GM18502 (cell line): ENCODE data around the gene SASH3.

ENCODE experiments used
- ATAC-seq: cut with Tn5 transposase; IDR thresholded peaks from one replicate; pipeline ENCODE4 v1.9.1; 2021; ENCODE audit warnings: mild to moderate bottlenecking; ENCODE audit not compliant: unreplicated experiment, poor library complexity

SASH3 gene

DNA sequence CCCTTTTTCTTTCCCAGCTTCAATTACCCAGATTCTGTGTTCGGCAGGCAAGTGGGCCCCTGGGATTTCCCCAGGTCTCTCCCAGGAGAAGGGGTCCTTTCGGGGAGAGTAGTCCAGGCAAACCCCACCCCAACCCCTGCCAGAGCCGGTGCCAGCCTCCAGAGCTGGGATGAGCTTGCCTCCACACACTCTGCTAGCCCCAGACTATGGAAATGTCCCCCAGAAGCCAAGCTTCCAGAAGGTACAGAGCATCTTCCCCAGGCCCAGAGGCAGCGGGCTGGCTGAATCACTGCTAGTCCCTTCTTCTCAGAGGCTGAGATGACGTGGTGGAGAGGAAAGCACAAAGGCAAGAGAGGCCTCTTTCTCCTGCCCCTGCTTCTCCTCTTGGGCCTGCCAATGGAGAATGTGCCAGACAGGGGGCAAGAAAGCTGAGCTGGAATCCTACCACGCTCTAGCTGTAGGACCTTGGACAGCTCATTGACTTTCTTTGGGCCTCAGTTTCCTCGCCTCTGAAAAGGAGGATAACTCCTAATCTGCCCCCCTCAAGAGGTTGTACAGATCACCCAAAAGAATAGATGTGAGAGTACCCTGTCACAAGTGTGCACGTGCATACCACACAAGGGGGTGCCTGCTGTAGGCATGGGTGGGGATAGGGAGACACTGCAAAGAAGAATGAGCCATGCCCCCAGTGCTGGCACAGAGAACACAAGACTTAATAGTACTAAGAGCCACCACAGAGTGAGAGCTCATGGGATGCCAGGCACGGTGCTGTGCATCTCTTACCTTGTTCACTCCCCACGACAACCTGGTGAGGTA, 2.1 kb downstream of the SASH3 start:
- no peak for ATAC-seq

- no peak for ATAC-seq
Measured at GRCh38 chrX:129782706-129783105, 3.0 kb downstream of the SASH3 start.

- ATAC-seq = no peak
Measured at GRCh38 chrX:129783291-129783713, 3.6 kb downstream of the SASH3 start.

GRCh38 chrX:129784371-129784770, 4.6 kb downstream of the SASH3 start:
- ATAC-seq = no peak

DNA sequence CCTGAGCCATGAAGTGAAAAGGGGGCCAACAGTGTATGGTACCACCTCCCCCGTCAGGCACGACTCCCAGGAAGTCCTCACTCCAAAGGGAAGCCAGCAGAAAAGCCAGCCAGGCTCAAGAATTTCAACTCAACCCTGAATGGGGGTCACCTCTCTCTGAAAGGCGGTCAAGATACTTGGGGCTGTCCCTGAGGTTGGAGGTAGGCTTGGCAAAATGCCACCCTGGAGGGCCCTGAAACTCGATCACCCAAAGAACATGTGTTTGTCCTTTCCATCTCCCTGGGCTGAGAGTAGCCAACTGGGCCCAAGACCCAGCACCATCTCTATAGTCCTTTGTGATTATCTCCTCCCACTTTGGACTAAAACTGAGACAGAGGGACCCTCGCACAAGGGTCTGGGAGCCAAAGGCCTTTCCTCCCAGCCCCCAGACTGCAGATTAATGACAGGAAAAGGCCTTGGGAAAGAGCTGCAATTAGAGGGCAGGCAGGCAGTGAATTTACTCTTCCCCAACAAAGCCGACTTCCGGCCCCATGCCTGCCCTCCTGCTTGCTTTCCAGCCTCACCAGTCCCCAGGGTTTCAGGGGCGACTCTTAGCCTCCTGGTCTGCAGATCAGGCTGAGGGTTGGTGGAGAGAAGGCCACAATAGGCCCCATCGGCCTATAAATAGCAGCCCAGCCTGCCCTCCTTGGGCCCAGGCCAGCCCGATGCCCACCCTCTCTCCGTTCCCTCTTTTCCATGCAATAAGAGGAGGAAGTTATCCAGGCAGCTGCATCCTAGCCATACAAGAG, 5.6 kb downstream of the SASH3 start:
- no peak for ATAC-seq

GRCh38 chrX:129786210-129786651, 6.5 kb downstream of the SASH3 start:
- peak; percentile 83 for ATAC-seq

DNA sequence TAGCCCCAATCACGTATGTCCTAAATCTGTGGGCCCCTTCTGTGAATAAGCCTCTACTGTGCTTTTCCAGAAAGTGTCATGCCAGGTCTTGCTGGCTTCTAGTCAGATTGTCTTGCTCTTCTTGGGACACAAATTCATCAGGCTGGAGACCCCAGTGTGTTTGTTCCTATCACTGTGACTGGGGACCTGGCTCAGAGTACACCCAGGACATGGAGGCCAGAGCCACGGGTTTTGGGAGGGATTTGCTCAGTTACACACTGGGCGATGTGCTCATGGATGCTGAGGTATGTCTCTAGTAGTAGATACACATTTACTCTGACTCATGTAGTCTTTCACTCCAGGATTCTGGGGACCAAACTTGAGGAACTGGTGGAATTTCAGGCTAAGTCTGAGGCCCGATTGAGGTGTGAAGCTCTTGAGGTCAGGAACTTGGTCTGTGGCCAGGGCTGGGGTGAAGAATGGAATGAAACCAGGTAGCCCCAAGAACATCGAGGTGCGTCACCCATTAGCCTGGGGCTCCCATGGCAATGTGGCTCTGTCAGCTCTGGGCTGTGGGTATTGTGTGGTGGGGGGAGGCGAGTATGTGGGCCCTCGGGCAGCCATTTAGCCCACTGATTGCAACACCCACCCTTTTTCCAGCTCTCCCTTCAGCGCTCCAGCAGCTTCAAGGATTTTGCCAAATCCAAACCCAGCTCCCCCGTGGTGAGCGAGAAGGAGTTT, 7.7 kb downstream of the SASH3 start:
- ATAC-seq = no peak

DNA sequence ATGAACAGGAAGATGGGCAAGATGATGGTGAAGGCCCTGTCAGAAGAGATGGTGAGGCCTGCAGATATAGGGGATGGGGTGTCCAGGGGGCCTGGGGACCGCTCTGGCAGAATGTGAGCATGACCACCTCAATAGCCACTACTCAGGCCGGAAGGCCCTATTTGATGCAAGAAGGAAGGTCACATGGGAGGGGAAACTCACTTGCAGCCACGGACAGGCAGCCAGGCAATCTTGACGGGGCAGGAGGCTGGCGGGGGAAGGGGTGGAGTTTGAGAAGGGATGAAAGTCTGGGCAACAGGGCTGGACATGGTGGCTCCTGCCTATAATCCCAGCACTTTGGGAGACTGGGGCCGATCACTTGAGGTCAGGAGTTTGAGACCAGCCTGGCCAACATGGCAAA, 8.8 kb downstream of the SASH3 start:
- ATAC-seq = no peak

DNA sequence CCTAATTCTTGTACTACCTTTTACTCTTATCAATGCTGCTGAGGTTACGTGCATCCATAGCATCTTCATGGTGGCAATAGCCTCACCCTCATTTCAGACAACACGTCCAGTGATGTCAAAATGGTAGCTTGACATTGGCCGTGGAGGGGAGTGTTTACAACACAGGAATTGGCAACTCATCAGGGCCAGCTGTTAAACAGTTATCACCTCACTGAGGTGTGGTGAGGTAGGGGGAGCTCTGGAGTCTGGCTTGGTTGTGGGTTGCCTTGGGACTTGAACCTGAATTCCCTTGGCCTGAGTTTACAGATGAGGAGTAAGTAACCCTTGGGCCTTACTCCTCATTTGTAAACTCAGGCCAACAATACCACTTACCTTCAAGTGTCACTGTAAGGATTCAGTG, 10.4 kb downstream of the SASH3 start:
- ATAC-seq = no peak

- no peak for ATAC-seq
Measured at GRCh38 chrX:129790808-129791207, 11.1 kb downstream of the SASH3 start.

DNA sequence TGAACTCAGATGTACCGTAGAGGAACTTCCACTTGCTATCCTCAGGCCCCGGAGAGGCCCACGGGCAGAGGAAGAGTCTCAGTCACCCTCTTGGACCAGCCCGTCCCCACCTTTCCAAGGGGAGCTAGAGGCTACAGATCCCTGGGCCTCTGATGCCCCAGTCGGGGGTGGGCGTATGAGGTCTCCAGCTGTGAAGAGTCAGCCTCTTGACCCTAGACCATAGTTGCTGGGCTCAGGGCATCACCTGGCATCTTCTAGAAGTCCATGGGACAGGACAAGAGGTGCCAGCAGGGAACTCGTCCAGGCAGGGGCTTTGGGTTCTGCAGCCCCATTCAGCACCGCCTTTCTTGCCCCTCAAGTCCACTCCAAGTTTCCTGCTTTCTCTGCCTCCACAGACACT, 11.6 kb downstream of the SASH3 start:
- ATAC-seq = no peak

DNA sequence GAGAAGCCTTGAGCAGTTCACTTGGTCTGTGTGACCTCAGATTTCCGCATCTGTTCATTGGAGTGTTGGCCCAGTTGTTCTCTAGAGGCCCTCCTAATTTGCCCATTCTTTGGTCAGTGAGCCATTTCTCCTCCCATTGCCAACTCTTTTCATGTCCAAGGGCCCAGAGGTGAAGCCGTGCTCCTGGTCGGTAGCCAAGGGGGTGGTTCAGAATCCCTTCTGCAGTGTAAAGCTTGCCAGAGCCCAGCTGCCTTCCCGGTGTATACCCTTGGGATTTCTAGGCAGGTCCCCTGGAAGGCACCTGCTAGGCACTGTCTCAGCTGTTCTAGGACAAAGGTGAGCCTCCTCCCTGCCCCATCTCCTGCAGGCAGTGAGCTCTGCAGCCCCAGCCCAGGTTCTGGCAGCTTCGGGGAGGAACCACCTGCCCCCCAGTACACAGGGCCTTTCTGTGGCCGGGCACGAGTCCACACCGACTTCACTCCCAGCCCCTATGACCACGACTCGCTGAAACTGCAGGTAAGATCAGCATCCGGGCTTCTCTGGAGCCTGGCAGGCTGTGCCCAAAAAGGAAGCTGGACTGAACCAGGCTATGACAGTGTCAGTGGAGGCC, 12.3 kb downstream of the SASH3 start:
- ATAC-seq = no peak

GRCh38 chrX:129792586-129793291, 13.0 kb downstream of the SASH3 start:
- no peak for ATAC-seq

DNA sequence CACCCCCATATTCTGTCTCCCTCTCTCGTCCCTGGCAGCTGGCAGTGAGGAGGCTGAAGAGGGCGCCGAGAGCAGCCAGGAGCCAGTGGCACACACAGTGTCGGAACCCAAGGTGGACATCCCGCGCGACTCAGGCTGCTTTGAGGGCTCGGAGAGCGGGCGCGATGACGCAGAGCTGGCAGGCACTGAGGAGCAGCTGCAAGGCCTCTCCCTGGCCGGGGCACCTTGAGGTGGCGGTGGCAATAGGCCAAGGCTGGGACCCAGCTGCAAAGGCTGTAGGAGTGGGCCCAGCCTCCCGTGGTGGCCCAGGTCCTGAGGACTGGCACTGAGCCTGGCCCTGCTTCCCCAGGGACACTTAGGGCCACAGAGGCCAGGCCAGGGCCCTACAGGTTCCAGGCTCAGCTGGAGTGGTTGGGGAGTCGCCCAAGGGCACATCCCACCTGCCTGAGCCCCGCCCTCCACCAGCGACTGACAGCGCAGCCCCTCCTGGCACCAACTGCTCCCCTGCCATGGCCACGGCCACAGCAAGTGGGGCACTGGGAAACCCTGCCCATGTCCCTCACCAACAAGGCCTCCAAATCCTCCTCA, 13.9 kb downstream of the SASH3 start:
- ATAC-seq = no peak

DNA sequence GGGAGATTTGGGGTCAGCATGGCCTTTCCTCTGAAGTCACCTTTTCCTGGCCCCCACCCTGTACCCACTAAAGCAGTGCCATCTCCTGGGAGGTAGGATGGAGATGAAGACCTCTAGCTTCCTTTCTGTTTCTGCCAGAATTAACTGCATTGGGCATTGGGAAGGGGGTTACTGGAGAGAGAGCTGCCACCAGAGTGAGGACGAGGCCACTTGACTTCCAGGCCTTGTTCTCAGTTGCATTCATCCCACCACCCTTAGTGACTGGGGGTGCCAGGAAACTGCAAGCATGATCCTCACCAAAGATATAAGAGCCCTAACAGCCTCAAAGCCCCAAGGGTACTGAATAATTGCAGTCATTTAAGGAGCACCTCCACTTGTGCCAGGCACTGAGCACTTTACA, 15.8 kb downstream of the SASH3 start:
- ATAC-seq = no peak

DNA sequence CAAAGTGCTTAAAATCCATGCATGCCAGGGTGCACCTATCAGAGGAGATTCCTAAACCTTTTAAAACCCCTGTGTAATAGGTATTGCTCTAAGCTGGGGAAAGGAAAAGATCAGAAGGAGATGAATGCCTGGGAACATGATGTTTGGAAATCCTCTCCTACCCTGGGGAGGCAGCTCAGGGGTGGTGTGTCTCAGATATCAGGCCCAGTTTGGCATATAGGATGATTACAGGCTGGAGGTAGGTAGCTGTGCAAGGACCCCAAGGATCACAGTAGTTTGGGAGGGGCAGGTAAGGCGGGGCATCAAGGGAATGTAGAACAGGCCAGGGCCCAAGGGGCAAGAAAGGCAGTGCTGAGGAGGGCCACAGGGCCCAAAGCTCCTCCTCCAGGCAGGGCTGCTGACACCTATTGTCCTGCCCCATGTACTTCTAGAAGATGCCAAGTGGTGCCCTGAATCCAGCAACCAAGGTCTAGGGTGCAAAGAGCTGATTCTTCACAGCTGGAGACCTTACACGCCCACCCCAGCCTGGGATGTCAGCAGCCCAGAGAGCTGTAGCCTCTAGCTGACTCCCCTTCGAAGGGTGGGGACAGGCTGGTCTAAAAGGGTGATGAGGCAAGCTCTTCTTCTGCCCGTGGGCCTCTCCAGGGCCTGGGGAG, 17.6 kb downstream of the SASH3 start:
- no peak for ATAC-seq

DNA sequence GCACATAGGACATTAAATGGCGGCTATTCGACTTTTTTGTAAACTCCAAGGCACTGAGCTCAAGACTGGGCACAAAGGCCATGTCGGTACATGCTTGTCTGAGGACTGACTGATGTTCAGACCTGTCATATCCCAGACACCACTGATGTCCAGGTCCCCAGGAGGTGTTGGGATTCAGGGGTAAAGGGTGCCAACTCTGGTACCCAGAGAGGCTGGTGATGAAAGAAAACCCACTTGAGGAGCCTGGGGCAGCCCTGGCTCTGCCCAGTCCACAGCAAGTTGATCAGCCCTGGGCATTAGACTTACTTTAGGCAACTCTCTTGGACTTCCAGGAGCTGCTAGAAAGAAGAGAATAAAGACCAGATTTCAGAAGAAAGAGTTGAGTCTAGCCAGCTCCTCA, 18.7 kb downstream of the SASH3 start:
- ATAC-seq = no peak

DNA sequence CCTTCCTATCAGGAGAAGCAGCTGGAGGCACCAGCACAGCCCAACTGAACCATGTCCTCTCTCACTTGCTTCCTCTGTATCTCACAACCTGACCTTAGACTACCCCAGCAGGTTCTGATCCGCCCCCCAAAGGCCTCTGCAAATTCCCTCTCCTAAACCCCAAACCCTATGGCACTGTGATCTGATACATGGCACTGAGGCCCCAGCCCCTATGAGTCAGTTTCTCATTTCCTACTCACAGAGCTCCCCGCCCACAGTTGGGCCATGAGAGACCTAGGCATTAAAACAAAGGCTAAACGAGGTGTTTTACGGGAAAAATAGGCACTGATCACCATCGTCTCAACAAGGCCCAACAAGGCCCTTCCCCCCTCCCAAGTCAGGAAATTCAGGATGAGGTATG, 19.1 kb downstream of the SASH3 start:
- no peak for ATAC-seq

DNA sequence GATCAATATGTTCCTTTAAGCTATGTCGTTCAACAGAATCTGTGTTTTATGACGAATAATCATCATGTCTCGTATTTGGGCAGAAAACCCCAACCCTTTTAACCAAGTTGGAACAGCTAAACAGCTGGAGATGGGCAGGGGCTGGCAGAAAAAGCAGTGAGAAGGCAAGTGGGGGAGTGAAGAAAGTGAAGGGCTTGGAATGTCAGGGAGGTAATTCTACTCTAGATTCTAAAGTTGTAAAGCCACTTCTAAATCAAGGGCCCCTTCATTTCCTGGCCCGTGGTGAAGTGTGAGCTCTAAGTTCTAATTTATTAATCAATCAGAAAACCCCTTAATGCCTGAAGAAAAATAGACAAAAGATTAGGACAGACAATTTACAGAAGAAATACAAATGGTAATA, 20.4 kb downstream of the SASH3 start:
- no peak for ATAC-seq
